ENCODE results near the gene TNFRSF13B. TPM values are rescaled to one million over a fixed set of nuclear protein-coding genes. Genes with fewer than 3 reads are reported as not detected.
"Not testable (repeated sequence)": the region's sequence is repeated elsewhere in the genome, so short reads cannot be mapped to it uniquely, and the experiment has no call there.

The TNFRSF13B gene
- not detected for total RNA-seq
- polyA plus RNA-seq: not detected
- long read RNA-seq, donor 1: 0 reads
- long read RNA-seq, donor 2: 0 reads
- long read RNA-seq, donor 3: 0 reads
- long read RNA-seq, donor 4: 0 reads

- H3K4me1 ChIP-seq (ENCODE audit: control insufficient read depth, insufficient read depth, low read length): no peaks in the 10 kb centered on the region
- intact Hi-C loops (cut with DNase I): no loop called here
- DNase-seq (no peak), ATAC-seq (peak in 1 of 2 donors; percentile 11)
- H3K4me3 ChIP-seq (ENCODE audit: low read length): no peak within 1 kb of the TSS
- no peak within 1 kb of the TSS for H3K27ac ChIP-seq (ENCODE audit: low read length)
- no peaks in the 10 kb centered on the region for H3K27me3 ChIP-seq (ENCODE audit: control insufficient read depth, insufficient read depth)
- 91% methylated on average over 17 of the region's 17 CpGs for WGBS
- H3K9me3 ChIP-seq (ENCODE audit: control insufficient read depth, low read length): no peaks in the 10 kb centered on the region
Measured at GRCh38 chr17:16971458-16972338, at the start of gene TNFRSF13B. Gene TNFRSF13B (minus strand): TSS chr17:16972118. CDS start chr17:16972075, 43 bp downstream.

GRCh38 chr17:17021194-17021863 is 49.4 kb upstream of the TNFRSF13B start:
- peak overlapping the region; percentile 43 for H3K27ac ChIP-seq (ENCODE audit: low read length)
- 33% methylated on average over 15 of the region's 15 CpGs for WGBS
- intact Hi-C loops (cut with DNase I): no loop called here

DNA sequence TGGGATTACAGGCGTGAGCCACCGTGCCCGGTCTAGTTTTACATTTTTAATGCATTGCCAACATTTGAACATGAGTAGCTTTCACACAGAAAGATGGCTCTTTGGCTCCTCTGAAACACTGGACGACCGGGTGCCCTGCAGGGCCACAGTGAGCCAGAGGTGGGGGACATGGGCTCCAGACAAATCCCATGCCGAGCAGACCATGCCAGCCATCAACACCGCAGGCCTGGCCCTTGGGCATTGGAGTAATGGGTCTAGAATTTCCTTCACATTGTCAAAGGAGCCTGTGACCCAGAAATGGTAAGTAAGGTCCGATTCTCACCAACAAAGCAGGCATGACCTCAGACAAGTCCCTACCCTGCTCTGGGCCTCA is 48.9 kb upstream of the TNFRSF13B start:
- intact Hi-C loops (cut with DNase I): no loop called here
- H3K27ac ChIP-seq (ENCODE audit: low read length): peak overlapping the region; percentile 38
- H3K9me3 ChIP-seq (ENCODE audit: control insufficient read depth, low read length): no peaks in the 10 kb centered on the region
- DNase-seq: peak in 1 of 3 donors; percentile 37
- H3K4me3 ChIP-seq (ENCODE audit: low read length): no peak overlapping the region
- ATAC-seq: peak in 1 of 2 donors; percentile 1
- H3K4me1 ChIP-seq (ENCODE audit: control insufficient read depth, insufficient read depth, low read length): peaks cover 9% of the 10 kb centered on the region
- no peaks in the 10 kb centered on the region for H3K27me3 ChIP-seq (ENCODE audit: control insufficient read depth, insufficient read depth)
- 76% methylated on average over 8 of the region's 8 CpGs for WGBS

More at GRCh38 chr17:17021194-17021863, 49.4 kb upstream of the TNFRSF13B start:
- ATAC-seq: peak; percentile 90 to 94
- Histone ChIP-seq H3K4me3 (ENCODE audit: low read length) (no peak overlapping the region), H3K9me3 (ENCODE audit: control insufficient read depth, low read length) (no peaks in the 10 kb centered on the region), H3K4me1 (ENCODE audit: control insufficient read depth, insufficient read depth, low read length) (peaks cover 9% of the 10 kb centered on the region), H3K27me3 (ENCODE audit: control insufficient read depth, insufficient read depth) (no peaks in the 10 kb centered on the region)
- peak; percentile 85 to 89 (median 86) for DNase-seq

- intact Hi-C loops (cut with DNase I): no loop called here
- 95% methylated on average over 13 of the region's 13 CpGs for WGBS
- H3K4me1 ChIP-seq (ENCODE audit: control insufficient read depth, insufficient read depth, low read length): peaks cover 9% of the 10 kb centered on the region
Measured at GRCh38 chr17:17019891-17020456, 48.1 kb upstream of the TNFRSF13B start.

DNA sequence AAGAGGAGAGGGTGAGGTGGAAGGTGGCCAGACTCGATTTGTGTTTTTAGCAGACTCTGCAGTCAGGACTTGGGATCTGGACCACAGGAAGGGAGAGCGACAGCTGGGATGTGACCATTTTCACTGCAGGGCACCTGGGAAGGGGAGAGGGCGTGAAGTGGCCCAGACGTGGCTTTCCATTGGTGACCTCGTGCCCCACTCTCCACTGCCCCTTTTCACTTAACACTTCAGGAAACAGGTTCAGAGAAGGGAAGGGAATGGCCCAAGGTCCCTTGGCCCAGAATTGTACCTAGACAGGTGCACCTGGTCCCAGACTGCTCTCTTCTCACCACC is 47.5 kb upstream of the TNFRSF13B start:
- no peak for ATAC-seq
- H3K9me3 ChIP-seq (ENCODE audit: control insufficient read depth, low read length): no peaks in the 10 kb centered on the region
- WGBS: 92% methylated on average over 5 of the region's 5 CpGs

More at GRCh38 chr17:17019891-17020456, 48.1 kb upstream of the TNFRSF13B start:
- Histone ChIP-seq H3K9me3 (ENCODE audit: control insufficient read depth, low read length) (no peaks in the 10 kb centered on the region), H3K4me3 (ENCODE audit: low read length) (no peak overlapping the region), H3K27ac (ENCODE audit: low read length) (no peak overlapping the region), H3K27me3 (ENCODE audit: control insufficient read depth, insufficient read depth) (no peaks in the 10 kb centered on the region)
- DNase-seq (peak in 1 of 3 donors; percentile 44), ATAC-seq (no peak)

GRCh38 chr17:17018612-17019429 is 46.9 kb upstream of the TNFRSF13B start:
- Histone ChIP-seq H3K4me1 (ENCODE audit: control insufficient read depth, insufficient read depth, low read length) (peaks cover 9% of the 10 kb centered on the region), H3K4me3 (ENCODE audit: low read length) (no peak overlapping the region), H3K27ac (ENCODE audit: low read length) (no peak overlapping the region), H3K9me3 (ENCODE audit: control insufficient read depth, low read length) (no peaks in the 10 kb centered on the region), H3K27me3 (ENCODE audit: control insufficient read depth, insufficient read depth) (no peaks in the 10 kb centered on the region)
- DNase-seq (peak in 1 of 3 donors; percentile 34), ATAC-seq (no peak)
- intact Hi-C loops (cut with DNase I): no loop called here
- WGBS: 96% methylated on average over 10 of the region's 10 CpGs

More for the DNA sequence above, 47.5 kb upstream of the TNFRSF13B start:
- H3K4me1 ChIP-seq (ENCODE audit: control insufficient read depth, insufficient read depth, low read length): peaks cover 9% of the 10 kb centered on the region
- no peak overlapping the region for H3K27ac ChIP-seq (ENCODE audit: low read length)
- intact Hi-C loops (cut with DNase I): no loop called here
- H3K27me3 ChIP-seq (ENCODE audit: control insufficient read depth, insufficient read depth): no peaks in the 10 kb centered on the region
- H3K4me3 ChIP-seq (ENCODE audit: low read length): no peak overlapping the region
- no peak for DNase-seq

DNA sequence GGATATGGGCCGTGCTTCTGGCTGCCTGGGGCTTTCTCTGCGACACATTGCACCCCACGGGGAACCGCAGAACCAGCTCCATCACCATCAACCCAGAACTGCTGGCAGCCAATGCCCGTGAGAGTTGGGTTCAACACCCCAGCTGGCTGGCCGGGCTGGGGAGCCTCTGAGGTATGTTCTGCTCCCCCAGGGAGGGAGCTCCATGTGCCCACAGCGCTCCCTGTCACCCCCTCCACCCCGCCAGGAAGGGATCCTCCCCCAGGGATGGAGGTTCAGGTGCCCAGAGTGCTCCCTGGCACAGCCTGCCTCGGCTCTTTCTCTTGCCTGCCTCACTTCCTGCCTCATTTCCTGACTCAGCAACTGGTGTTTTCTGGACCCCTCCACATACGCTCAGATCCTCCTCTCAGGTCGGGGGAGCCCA is 46.1 kb upstream of the TNFRSF13B start:
- 82% methylated on average over 11 of the region's 11 CpGs for WGBS
- ATAC-seq (no peak), DNase-seq (peak in 1 of 3 donors; percentile 38)
- intact Hi-C loops (cut with DNase I): no loop called here
- H3K4me1 ChIP-seq (ENCODE audit: control insufficient read depth, insufficient read depth, low read length): peaks cover 9% of the 10 kb centered on the region
- no peaks in the 10 kb centered on the region for H3K9me3 ChIP-seq (ENCODE audit: control insufficient read depth, low read length)
- no peak overlapping the region for H3K4me3 ChIP-seq (ENCODE audit: low read length)
- H3K27me3 ChIP-seq (ENCODE audit: control insufficient read depth, insufficient read depth): no peaks in the 10 kb centered on the region
- no peak overlapping the region for H3K27ac ChIP-seq (ENCODE audit: low read length)

GRCh38 chr17:17017343-17018014 is 45.6 kb upstream of the TNFRSF13B start:
- H3K9me3 ChIP-seq (ENCODE audit: control insufficient read depth, low read length): no peaks in the 10 kb centered on the region
- WGBS: 96% methylated on average over 8 of the region's 8 CpGs
- H3K27ac ChIP-seq (ENCODE audit: low read length): no peak overlapping the region
- H3K4me3 ChIP-seq (ENCODE audit: low read length): no peak overlapping the region
- H3K27me3 ChIP-seq (ENCODE audit: control insufficient read depth, insufficient read depth): no peaks in the 10 kb centered on the region
- peaks cover 9% of the 10 kb centered on the region for H3K4me1 ChIP-seq (ENCODE audit: control insufficient read depth, insufficient read depth, low read length)
- intact Hi-C loops (cut with DNase I): no loop called here
- DNase-seq (no peak), ATAC-seq (no peak)

- H3K27ac ChIP-seq (ENCODE audit: low read length); intact Hi-C loops (cut with DNase I); H3K9me3 ChIP-seq (ENCODE audit: control insufficient read depth, low read length); H3K27me3 ChIP-seq (ENCODE audit: control insufficient read depth, insufficient read depth); H3K4me3 ChIP-seq (ENCODE audit: low read length); H3K4me1 ChIP-seq (ENCODE audit: control insufficient read depth, insufficient read depth, low read length); ATAC-seq; DNase-seq: not testable (repeated sequence)
- WGBS: 83% methylated on average over 8 of the region's 8 CpGs
Measured at GRCh38 chr17:17016199-17017197, 44.6 kb upstream of the TNFRSF13B start.

Measured in right cardiac atrium (tissue), 5 donors.